Measurements from ENCODE around the gene CRMP1. TPM values are rescaled to one million over a fixed set of nuclear protein-coding genes. Genes with fewer than 3 reads are reported as not detected.

CRMP1 gene
- total RNA-seq, 1 experiment from 2014 or later = 134 TPM

- TF ChIP-seq, protein P1, sequence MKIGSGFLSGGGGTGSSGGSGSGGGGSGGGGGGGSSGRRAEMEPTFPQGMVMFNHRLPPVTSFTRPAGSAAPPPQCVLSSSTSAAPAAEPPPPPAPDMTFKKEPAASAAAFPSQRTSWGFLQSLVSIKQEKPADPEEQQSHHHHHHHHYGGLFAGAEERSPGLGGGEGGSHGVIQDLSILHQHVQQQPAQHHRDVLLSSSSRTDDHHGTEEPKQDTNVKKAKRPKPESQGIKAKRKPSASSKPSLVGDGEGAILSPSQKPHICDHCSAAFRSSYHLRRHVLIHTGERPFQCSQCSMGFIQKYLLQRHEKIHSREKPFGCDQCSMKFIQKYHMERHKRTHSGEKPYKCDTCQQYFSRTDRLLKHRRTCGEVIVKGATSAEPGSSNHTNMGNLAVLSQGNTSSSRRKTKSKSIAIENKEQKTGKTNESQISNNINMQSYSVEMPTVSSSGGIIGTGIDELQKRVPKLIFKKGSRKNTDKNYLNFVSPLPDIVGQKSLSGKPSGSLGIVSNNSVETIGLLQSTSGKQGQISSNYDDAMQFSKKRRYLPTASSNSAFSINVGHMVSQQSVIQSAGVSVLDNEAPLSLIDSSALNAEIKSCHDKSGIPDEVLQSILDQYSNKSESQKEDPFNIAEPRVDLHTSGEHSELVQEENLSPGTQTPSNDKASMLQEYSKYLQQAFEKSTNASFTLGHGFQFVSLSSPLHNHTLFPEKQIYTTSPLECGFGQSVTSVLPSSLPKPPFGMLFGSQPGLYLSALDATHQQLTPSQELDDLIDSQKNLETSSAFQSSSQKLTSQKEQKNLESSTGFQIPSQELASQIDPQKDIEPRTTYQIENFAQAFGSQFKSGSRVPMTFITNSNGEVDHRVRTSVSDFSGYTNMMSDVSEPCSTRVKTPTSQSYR (CRISPR knock-in tag; IDR thresholded peaks at IDR 0.05) = no peak
- peak; percentile 50; the same call in 1 of the 2 replicates for TF ChIP-seq SP1 (CRISPR knock-in tag; conservative IDR thresholded peaks at IDR 0.05)
- TF ChIP-seq TEAD4 (CRISPR knock-in tag; IDR thresholded peaks at IDR 0.05) = no peak
- TF ChIP-seq, protein P2, sequence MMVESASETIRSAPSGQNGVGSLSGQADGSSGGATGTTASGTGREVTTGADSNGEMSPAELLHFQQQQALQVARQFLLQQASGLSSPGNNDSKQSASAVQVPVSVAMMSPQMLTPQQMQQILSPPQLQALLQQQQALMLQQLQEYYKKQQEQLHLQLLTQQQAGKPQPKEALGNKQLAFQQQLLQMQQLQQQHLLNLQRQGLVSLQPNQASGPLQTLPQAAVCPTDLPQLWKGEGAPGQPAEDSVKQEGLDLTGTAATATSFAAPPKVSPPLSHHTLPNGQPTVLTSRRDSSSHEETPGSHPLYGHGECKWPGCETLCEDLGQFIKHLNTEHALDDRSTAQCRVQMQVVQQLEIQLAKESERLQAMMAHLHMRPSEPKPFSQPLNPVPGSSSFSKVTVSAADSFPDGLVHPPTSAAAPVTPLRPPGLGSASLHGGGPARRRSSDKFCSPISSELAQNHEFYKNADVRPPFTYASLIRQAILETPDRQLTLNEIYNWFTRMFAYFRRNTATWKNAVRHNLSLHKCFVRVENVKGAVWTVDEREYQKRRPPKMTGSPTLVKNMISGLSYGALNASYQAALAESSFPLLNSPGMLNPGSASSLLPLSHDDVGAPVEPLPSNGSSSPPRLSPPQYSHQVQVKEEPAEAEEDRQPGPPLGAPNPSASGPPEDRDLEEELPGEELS (CRISPR knock-in tag; IDR thresholded peaks at IDR 0.05) = peak; percentile 71; the same call in 1 of the 2 replicates
- TF ChIP-seq, protein P3, sequence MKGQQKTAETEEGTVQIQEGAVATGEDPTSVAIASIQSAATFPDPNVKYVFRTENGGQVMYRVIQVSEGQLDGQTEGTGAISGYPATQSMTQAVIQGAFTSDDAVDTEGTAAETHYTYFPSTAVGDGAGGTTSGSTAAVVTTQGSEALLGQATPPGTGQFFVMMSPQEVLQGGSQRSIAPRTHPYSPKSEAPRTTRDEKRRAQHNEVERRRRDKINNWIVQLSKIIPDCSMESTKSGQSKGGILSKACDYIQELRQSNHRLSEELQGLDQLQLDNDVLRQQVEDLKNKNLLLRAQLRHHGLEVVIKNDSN (CRISPR knock-in tag; IDR thresholded peaks at IDR 0.05) = no peak
- 0 out of 2 replicates have a peak, but pooled peaks have one; percentile 56 for TF ChIP-seq TCF7 (CRISPR knock-in tag; IDR thresholded peaks at IDR 0.05; ENCODE audit: low read depth)
- TF ChIP-seq E2F4 (CRISPR knock-in tag; IDR thresholded peaks at IDR 0.05; ENCODE audit: borderline replicate concordance, low read depth) = no peak
- TF ChIP-seq ZNF219 (CRISPR knock-in tag; IDR thresholded peaks at IDR 0.05; ENCODE audit: borderline replicate concordance) = 0 out of 2 replicates have a peak, but pooled peaks have one; percentile 46
- TF ChIP-seq FOXK1 (CRISPR knock-in tag; IDR thresholded peaks at IDR 0.05) = no peak
- TF ChIP-seq RORB (CRISPR knock-in tag; IDR thresholded peaks at IDR 0.05) = no peak
- TF ChIP-seq PRDM15 (CRISPR knock-in tag; IDR thresholded peaks at IDR 0.05) = no peak
- TF ChIP-seq, protein P4, sequence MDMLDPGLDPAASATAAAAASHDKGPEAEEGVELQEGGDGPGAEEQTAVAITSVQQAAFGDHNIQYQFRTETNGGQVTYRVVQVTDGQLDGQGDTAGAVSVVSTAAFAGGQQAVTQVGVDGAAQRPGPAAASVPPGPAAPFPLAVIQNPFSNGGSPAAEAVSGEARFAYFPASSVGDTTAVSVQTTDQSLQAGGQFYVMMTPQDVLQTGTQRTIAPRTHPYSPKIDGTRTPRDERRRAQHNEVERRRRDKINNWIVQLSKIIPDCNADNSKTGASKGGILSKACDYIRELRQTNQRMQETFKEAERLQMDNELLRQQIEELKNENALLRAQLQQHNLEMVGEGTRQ (CRISPR knock-in tag; IDR thresholded peaks at IDR 0.05) = no peak
- TF ChIP-seq NR1H2 (CRISPR knock-in tag; IDR thresholded peaks at IDR 0.05) = no peak
- peak; percentile 80; the same call in 1 of the 2 replicates for TF ChIP-seq FOXP1 (CRISPR knock-in tag; IDR thresholded peaks at IDR 0.05; ENCODE audit: borderline replicate concordance)
- no peak for TF ChIP-seq STAT6 (CRISPR knock-in tag; conservative IDR thresholded peaks at IDR 0.05; ENCODE audit: low read depth)
- TF ChIP-seq AFF4 (CRISPR knock-in tag; IDR thresholded peaks at IDR 0.05; ENCODE audit: borderline replicate concordance) = no peak
- TF ChIP-seq ELF4 (CRISPR knock-in tag; IDR thresholded peaks at IDR 0.05; ENCODE audit: low read depth) = no peak
- no peak for TF ChIP-seq ATF1 (CRISPR knock-in tag; IDR thresholded peaks at IDR 0.05)
Observed at GRCh38 chr4:5892323-5893003, 423 bp downstream of the CRMP1 start (continued).

All from WTC11 (cell line).